Epithelial cell of alveolus of lung (primary cell): ENCODE results near the gene DCANP1. TPM values are rescaled to one million over a fixed set of nuclear protein-coding genes. Genes with fewer than 3 reads are reported as not detected.

Experiments used
- total RNA-seq: library from RNA; depleted of rRNA; stranded (reverse); fragments of >200 nt; gene quantifications from 2 replicates; pipeline ENCODE4 v1.2.1, GENCODE V29; 2015

The DCANP1 gene, protein sequence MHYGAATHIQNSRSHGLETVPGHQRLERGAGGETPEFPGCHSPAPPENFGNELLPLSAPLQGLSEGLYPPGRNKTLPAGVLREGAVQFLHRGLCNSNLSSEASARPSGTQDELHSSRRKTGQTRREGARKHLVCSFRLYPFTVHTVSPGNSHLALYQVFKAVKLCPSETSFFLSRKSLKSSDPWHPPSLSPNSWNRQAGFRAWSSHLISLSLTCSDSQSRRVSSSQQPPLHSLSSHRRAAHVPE
- not detected in 2 replicates for total RNA-seq

DNA sequence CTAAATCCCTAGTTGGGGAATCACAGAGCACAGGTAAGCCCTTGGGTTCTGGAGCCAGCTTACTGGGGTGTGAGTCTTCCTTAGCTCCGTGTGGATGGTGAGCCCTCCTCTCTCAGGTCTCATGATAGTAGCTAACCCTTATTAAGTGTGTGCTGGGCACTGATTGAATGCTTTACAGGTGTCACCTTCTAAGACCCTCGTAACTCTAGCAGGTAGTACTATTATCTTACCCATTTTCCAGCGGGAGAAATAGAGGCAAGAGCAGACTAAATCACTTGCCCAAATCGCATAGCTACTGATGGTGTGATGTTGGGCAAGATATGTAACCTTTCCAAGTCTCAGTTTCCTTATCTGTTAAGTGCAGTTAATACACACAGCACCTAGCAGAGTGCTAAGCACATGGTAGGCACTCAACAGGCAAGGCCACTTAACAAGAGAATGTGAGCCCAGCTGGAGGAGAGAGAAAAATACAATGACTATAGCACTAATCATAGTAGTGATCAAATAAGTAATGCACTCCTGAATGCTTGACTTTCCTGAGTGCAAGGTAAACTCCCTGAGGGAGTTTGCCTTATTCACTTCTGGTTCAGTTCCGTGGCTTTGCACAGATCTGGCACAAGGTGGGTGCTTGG, at the start of gene DCANP1:
DCANP1 (minus strand) TSS at position 51 of the 632 bp plus-strand sequence. CDS start 240 bp downstream, outside the sequence.

DNA sequence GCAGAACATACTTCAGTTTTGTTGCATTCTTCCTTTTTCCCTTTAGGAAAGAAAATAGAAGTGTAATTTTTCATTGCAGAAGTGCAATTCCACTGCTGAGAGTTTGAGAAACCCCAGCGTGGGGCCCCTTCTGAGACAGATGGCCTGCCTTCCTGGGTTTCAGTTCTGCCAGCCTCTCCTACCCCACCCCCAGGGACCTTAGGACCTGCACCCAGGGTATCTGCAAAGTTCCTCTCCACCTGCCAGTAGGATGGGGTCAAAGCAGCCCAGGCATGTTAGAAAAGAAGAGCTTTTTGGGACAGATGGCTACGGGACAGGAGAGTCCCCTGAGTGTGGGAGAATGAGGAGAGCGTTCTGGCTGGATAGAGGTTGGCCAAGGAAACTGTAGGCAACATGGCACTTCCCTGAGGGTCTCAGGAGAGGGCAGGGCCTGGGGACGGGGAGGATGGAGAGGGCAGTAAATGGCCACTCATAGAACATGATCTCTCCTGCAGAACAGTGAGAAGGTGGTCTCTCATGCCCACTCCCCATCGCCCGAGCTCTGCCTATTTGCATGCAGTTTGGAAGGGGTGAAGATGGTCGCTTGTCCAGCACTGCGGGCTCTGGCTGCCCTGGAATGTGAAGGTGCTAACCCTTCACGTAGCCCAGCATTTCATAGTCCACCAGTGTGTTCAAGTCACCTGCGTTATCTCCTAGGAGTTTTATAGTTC, 5.3 kb upstream of the DCANP1 start, which contains the start of gene TIFAB:
TIFAB (minus strand) TSS at position 31 of the 710 bp plus-strand sequence. CDS start 2,412 bp downstream, outside the sequence.

GRCh38 chr5:135398855-135399793, 48.0 kb downstream of the DCANP1 start, which contains the start of gene MACROH2A1:
Gene MACROH2A1, minus strand, starts transcription at chr5:135399231. Its CDS starts 10,138 bp downstream, at chr5:135389093.

Other genes starting within 250 kb of the DCANP1 start
- gene MACROH2A1, start 48.1 kb downstream of the DCANP1 start, total RNA-seq = 170 TPM in 2 replicates
- not detected in 2 replicates for gene TIFAB, start 5.0 kb upstream of the DCANP1 start, total RNA-seq
- gene NEUROG1, start 88.6 kb upstream of the DCANP1 start, total RNA-seq = not detected in 2 replicates
- not detected in 2 replicates for gene CXCL14, start 131.6 kb upstream of the DCANP1 start, total RNA-seq